Astrocyte (in vitro differentiated cells and primary cell): ENCODE data around the gene MPP3. TPM values are rescaled to one million over a fixed set of nuclear protein-coding genes. Genes with fewer than 3 reads are reported as not detected.

Experiments used
- DNase-seq: peaks from one replicate; pipeline ENCODE4 v3.0.0-alpha.2; 2010; ENCODE audit warnings: low read depth
- FAIRE-seq: peaks from 2 replicates; lab custom pipeline; 2011; peaks lifted over from hg19 to GRCh38; lab: Jason Lieb, UNC
- H2AFZ ChIP-seq: 2 replicates; pipeline ENCODE4 v1.6.0; 2012; ENCODE audit warnings: low read depth, low read length, inconsistent platforms
- H3K27ac ChIP-seq: 2 replicates; pipeline ENCODE4 v1.5.1; 2011; ENCODE audit warnings: low read depth, low read length, inconsistent platforms
- H3K27me3 ChIP-seq: 2 replicates; pipeline ENCODE4 v1.6.0; 2011; ENCODE audit warnings: low read length, inconsistent platforms; ENCODE audit not compliant: insufficient read depth
- H3K36me3 ChIP-seq: 2 replicates; pipeline ENCODE4 v1.5.1; 2011; ENCODE audit warnings: low read length, inconsistent platforms; ENCODE audit not compliant: insufficient read depth
- H3K4me1 ChIP-seq: 2 replicates; pipeline ENCODE4 v1.5.1; 2011; ENCODE audit warnings: low read length, inconsistent platforms; ENCODE audit not compliant: insufficient read depth
- H3K4me2 ChIP-seq: 2 replicates; pipeline ENCODE4 v1.6.0; 2012; ENCODE audit warnings: low read length, inconsistent platforms
- H3K4me3 ChIP-seq: 2 replicates; pipeline ENCODE4 v1.5.1; 2011; ENCODE audit warnings: low read depth, mild to moderate bottlenecking, low read length, inconsistent platforms; ENCODE audit not compliant: insufficient read depth
- H3K79me2 ChIP-seq: 2 replicates; pipeline ENCODE4 v1.6.0; 2012; ENCODE audit warnings: mild to moderate bottlenecking, low read length, inconsistent platforms; ENCODE audit not compliant: insufficient read depth
- H3K9ac ChIP-seq: 2 replicates; pipeline ENCODE4 v1.6.0; 2012; ENCODE audit warnings: mild to moderate bottlenecking, low read length, inconsistent platforms
- H3K9me3 ChIP-seq: 2 replicates; pipeline ENCODE4 v1.5.1; 2012; ENCODE audit warnings: low read depth, mild to moderate bottlenecking, low read length, inconsistent platforms; ENCODE audit not compliant: insufficient read depth
- H4K20me1 ChIP-seq: 2 replicates; pipeline ENCODE4 v1.6.0; 2012; ENCODE audit warnings: low read length, inconsistent platforms; ENCODE audit not compliant: insufficient read depth
- H3K27ac Mint-ChIP-seq: one replicate; pipeline ENCODE4 v1.8.0; 2021; ENCODE audit warnings: mild to moderate bottlenecking, mixed read lengths; ENCODE audit not compliant: unreplicated experiment
- H3K27me3 Mint-ChIP-seq: one replicate; pipeline ENCODE4 v1.8.0; 2021; ENCODE audit warnings: low read depth, mixed read lengths; ENCODE audit not compliant: unreplicated experiment
- H3K36me3 Mint-ChIP-seq: one replicate; pipeline ENCODE4 v1.8.0; 2021; ENCODE audit warnings: low read depth, mixed read lengths; ENCODE audit not compliant: unreplicated experiment
- H3K4me1 Mint-ChIP-seq: one replicate; pipeline ENCODE4 v1.8.0; 2021; ENCODE audit warnings: low read depth, mixed read lengths; ENCODE audit not compliant: unreplicated experiment
- H3K4me3 Mint-ChIP-seq: one replicate; pipeline ENCODE4 v1.8.0; 2021; ENCODE audit warnings: mild to moderate bottlenecking, moderate library complexity, mixed read lengths; ENCODE audit not compliant: unreplicated experiment
- H3K9me3 Mint-ChIP-seq: one replicate; pipeline ENCODE4 v1.8.0; 2021; ENCODE audit warnings: mild to moderate bottlenecking, mixed read lengths; ENCODE audit not compliant: unreplicated experiment
- CTCF ChIP-seq: IDR thresholded peaks from 2 replicates; pipeline ENCODE4 v1.5.1; 2011; ENCODE audit warnings: low read depth, mild to moderate bottlenecking, inconsistent platforms, low read length, moderate library complexity; ENCODE audit not compliant: insufficient read depth
- EZH2 ChIP-seq: IDR thresholded peaks from 2 replicates; pipeline ENCODE4 v1.6.1; 2012; ENCODE audit warnings: mild to moderate bottlenecking, low read length, inconsistent platforms; ENCODE audit not compliant: insufficient read depth
- total RNA-seq: library from RNA; stranded (reverse); gene quantifications from 2 replicates; pipeline ENCODE4 v1.2.1, GENCODE V29; 2021

MPP3 gene
- total RNA-seq, 1 donor from 2014 or later, result 6.5 TPM

GRCh38 chr17:43810823-43811222 is 22.1 kb downstream of the MPP3 start:
- H3K9me3 Mint-ChIP-seq, result no peaks in the 10 kb centered on the region
- no peak overlapping the region for H3K4me3 Mint-ChIP-seq
- no peak overlapping the region for H3K4me2 ChIP-seq
- no peaks in the 10 kb centered on the region for H3K9me3 ChIP-seq
- H3K36me3 Mint-ChIP-seq, result peaks cover 18% of the 10 kb centered on the region
- no peak overlapping the region for H3K9ac ChIP-seq
- no peak overlapping the region for H2AFZ ChIP-seq
- no peak overlapping the region for H3K27ac ChIP-seq
- FAIRE-seq, result no peak
- no peaks in the 10 kb centered on the region for H4K20me1 ChIP-seq
- no peaks in the 10 kb centered on the region for H3K79me2 ChIP-seq
- peaks cover 11% of the 10 kb centered on the region for H3K4me1 ChIP-seq
- no peaks in the 10 kb centered on the region for H3K27me3 ChIP-seq
- H3K4me1 Mint-ChIP-seq, result peaks cover 9% of the 10 kb centered on the region
- DNase-seq, result no peak
- H3K36me3 ChIP-seq, result peaks cover 9% of the 10 kb centered on the region
- no peak for TF ChIP-seq EZH2
- TF ChIP-seq CTCF, result no peak
- no peak overlapping the region for H3K4me3 ChIP-seq
- no peaks in the 10 kb centered on the region for H3K27me3 Mint-ChIP-seq
- H3K27ac Mint-ChIP-seq, result no peak overlapping the region

DNA sequence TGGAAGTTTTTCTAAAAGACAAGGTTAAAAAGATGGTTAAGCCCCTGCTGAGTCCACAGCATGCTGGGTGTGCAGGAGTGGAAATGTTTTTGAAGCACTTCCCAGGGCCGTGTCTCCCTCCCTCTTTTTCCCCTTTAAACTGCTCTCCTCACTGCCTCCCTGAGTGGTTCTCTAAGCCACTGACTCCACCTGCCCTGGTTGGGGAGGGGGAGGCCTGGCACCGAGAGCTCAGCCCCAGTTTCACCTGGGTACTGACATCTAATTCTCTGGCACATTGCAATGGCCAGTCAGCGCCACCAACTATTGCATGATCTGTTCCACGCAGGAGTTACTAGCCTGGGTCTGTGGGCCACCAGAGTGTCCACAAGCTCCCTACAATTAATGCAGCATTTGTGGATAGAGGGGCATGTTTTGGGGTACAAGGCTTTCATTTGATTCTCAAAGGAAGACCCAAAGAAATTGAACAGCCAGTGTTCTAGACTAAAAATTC is 22.7 kb downstream of the MPP3 start:
- H3K27ac ChIP-seq, result no peak overlapping the region
- FAIRE-seq, result no peak

More for the DNA sequence above, 22.7 kb downstream of the MPP3 start:
- no peak overlapping the region for H2AFZ ChIP-seq
- peaks cover 11% of the 10 kb centered on the region for H3K4me1 ChIP-seq
- H3K27me3 ChIP-seq, result no peaks in the 10 kb centered on the region
- no peak overlapping the region for H3K4me2 ChIP-seq
- peaks cover 9% of the 10 kb centered on the region for H3K36me3 ChIP-seq
- no peak overlapping the region for H3K4me3 ChIP-seq
- Mint-ChIP-seq H3K4me1 (peaks cover 9% of the 10 kb centered on the region), H3K27ac (no peak overlapping the region), H3K4me3 (no peak overlapping the region), H3K27me3 (no peaks in the 10 kb centered on the region), H3K9me3 (no peaks in the 10 kb centered on the region), H3K36me3 (peaks cover 18% of the 10 kb centered on the region)
- no peaks in the 10 kb centered on the region for H3K79me2 ChIP-seq
- no peak for DNase-seq
- TF ChIP-seq EZH2 (no peak), CTCF (no peak)
- H3K9ac ChIP-seq, result no peak overlapping the region
- no peaks in the 10 kb centered on the region for H3K9me3 ChIP-seq
- H4K20me1 ChIP-seq, result no peaks in the 10 kb centered on the region
